ENCODE results near the gene TRPM2. TPM values are rescaled to one million over a fixed set of nuclear protein-coding genes. Genes with fewer than 3 reads are reported as not detected.

TRPM2 gene
- total and polyA plus RNA-seq, 2 of the 8 experiments (the other 6 are each of a cell fraction or from before 2014, with no cell fraction given) = 0.27 to 0.28 TPM

- no peaks in the 10 kb centered on the region for H3K27me3 ChIP-seq (replicated peaks in 1 of 4; ENCODE audit: control insufficient read depth in 3 of 4, extremely low read depth in 1 of 4, insufficient read depth in 3 of 4, low read length in 3 of 4)
Observed at GRCh38 chr21:44392916-44393315, 39.5 kb downstream of the TRPM2 start.

More at GRCh38 chr21:44392916-44393315, 39.5 kb downstream of the TRPM2 start:
- Histone ChIP-seq H3K23me2 (ENCODE audit: low read depth, low read length) (no peaks in the 10 kb centered on the region; the same call in 1 of the 2 replicates), H3K18ac (ENCODE audit: extremely low read depth, low read length) (no peak overlapping the region), H4K91ac (replicated peaks; ENCODE audit: insufficient read length, low read length) (no peak overlapping the region), H2AFZ (ENCODE audit: low read length) (no peak overlapping the region), H3K79me1 (ENCODE audit: low read depth, low read length) (no peaks in the 10 kb centered on the region), H2BK20ac (ENCODE audit: low read length) (no peak overlapping the region), H2BK12ac (ENCODE audit: low read depth, low read length) (no peak overlapping the region), H2AK5ac (ENCODE audit: low read depth, low read length) (no peak overlapping the region), H3K9ac (replicated peaks in 1 of 4; ENCODE audit: extremely low read depth in 1 of 4, low read depth in 3 of 4, low read length in 3 of 4) (no peak overlapping the region), H3K4me2 (ENCODE audit: insufficient read depth in 1 of 2, low read depth in 2 of 2, low read length in 2 of 2) (no peak overlapping the region), H4K20me1 (replicated peaks in 1 of 2; ENCODE audit: control insufficient read depth in 1 of 2, insufficient read depth in 2 of 2, low read length in 2 of 2) (no peaks in the 10 kb centered on the region), H3K14ac (ENCODE audit: insufficient read length) (no peak overlapping the region), H3K9me3 (ENCODE audit: insufficient read depth in 2 of 2, low read depth in 1 of 2, low read length in 1 of 2) (peaks cover 10 to 14% of the 10 kb centered on the region in 2 experiments), H3K23ac (ENCODE audit: insufficient read length) (no peak overlapping the region), H2BK120ac (replicated peaks; ENCODE audit: low read depth, low read length) (no peak overlapping the region), H3K56ac (replicated peaks; ENCODE audit: insufficient read length, low read depth, low read length) (no peak overlapping the region), H3K79me2 (ENCODE audit: control insufficient read depth in 1 of 2, insufficient read depth in 2 of 2, low read length in 2 of 2) (no peaks in the 10 kb centered on the region), H3K4me3 (ENCODE audit: extremely low read depth in 1 of 4, insufficient read depth in 2 of 4, low read depth in 3 of 4, low read length in 4 of 4) (no peak overlapping the region), H2BK5ac (ENCODE audit: low read depth, low read length) (no peak overlapping the region), H3K36me3 (ENCODE audit: control insufficient read depth in 2 of 4, insufficient read depth in 4 of 4, low read length in 3 of 4) (no peaks in the 10 kb centered on the region), H3K4ac (replicated peaks; ENCODE audit: insufficient read length, low read depth, low read length) (no peak overlapping the region), H3K27ac (ENCODE audit: low read depth, low read length) (no peak overlapping the region), H3K4me1 (replicated peaks in 1 of 4; ENCODE audit: control insufficient read depth in 3 of 4, insufficient read depth in 4 of 4, low read length in 3 of 4) (no peaks in the 10 kb centered on the region), H2BK15ac (ENCODE audit: low read length) (no peak overlapping the region), H4K8ac (ENCODE audit: extremely low read depth, insufficient read depth, low read length) (no peak overlapping the region), H4K5ac (ENCODE audit: insufficient read length, low read depth, low read length) (no peak overlapping the region)
- FAIRE-seq (no peak), DNase-seq (ENCODE audit: low read depth in 1 of 2, low spot score in 2 of 2) (no peak)
- TF ChIP-seq TCF12 (IDR thresholded peaks at IDR 0.05; ENCODE audit: low read depth, low read length) (no peak), EZH2 (IDR thresholded peaks at IDR 0.05; ENCODE audit: low read depth, low read length, severe bottlenecking) (no peak)
- POLR2A ChIA-PET (ENCODE audit: partially characterized antibody) = interaction anchor here (1.2 kb wide), 1 partner anchor 23 kb away, joined by 6 read pairs; no protein-coding TSS in a partner anchor
- WGBS, 2 experiments (ENCODE audit: extremely low coverage in 1 of 2, insufficient coverage in 1 of 2, insufficient read length in 1 of 2, insufficient replicate concordance in 2 of 2, low coverage in 1 of 2, low lambda C conversion rate in 2 of 2, missing lambda C conversion rate in 1 of 2) = 89% methylated on average over 2 of the region's 2 CpGs; no CpG with 5 or more reads in 1 of the 2 experiments
- CTCF ChIA-PET (ENCODE audit: partially characterized antibody) = interaction anchor here (1.3 to 1.8 kb wide), 3 partner anchors 16 to 89 kb away, joined by 5 to 8 read pairs (median 7); partner anchors contain the start of gene LRRC3

Measured in H1 (cell line).